Mesodermal cell (in vitro differentiated cells): ENCODE measurements around the gene ILKAP.

Experiments
- H3K27ac ChIP-seq: 2 replicates; pipeline ENCODE4 v1.7.0; 2013; ENCODE audit warnings: mild to moderate bottlenecking, low read depth, low read length, moderate library complexity; ENCODE audit not compliant: severe bottlenecking
- H3K36me3 ChIP-seq: 2 replicates; pipeline ENCODE4 v1.7.1; 2013; ENCODE audit warnings: mild to moderate bottlenecking, low read length, moderate library complexity; ENCODE audit not compliant: control insufficient read depth, insufficient read depth
- H3K4me1 ChIP-seq: one replicate; pipeline ENCODE4 v1.7.1; 2013; ENCODE audit warnings: mild to moderate bottlenecking, low read length; ENCODE audit not compliant: insufficient read depth, control insufficient read depth, poor library complexity, severe bottlenecking
- H3K4me3 ChIP-seq: 2 replicates; pipeline ENCODE4 v1.7.0; 2013; ENCODE audit warnings: low read length, control low read depth, mild to moderate bottlenecking; ENCODE audit not compliant: insufficient read depth, poor library complexity, severe bottlenecking; ENCODE audit errors: extremely low read depth
- H3K9me3 ChIP-seq: 2 replicates; pipeline ENCODE4 v1.7.1; 2013; ENCODE audit warnings: mild to moderate bottlenecking, low read length, moderate library complexity; ENCODE audit not compliant: control insufficient read depth
- WGBS, 2 experiments: methylation state at CpG; one replicate each; pipeline ENCODE4 v1.1.5; 2013; ENCODE audit warnings: missing lambda C conversion rate in 2 of 2; ENCODE audit not compliant: insufficient coverage in 2 of 2; 5-methylcytosine and 5-hydroxymethylcytosine counted together

The ILKAP gene

DNA sequence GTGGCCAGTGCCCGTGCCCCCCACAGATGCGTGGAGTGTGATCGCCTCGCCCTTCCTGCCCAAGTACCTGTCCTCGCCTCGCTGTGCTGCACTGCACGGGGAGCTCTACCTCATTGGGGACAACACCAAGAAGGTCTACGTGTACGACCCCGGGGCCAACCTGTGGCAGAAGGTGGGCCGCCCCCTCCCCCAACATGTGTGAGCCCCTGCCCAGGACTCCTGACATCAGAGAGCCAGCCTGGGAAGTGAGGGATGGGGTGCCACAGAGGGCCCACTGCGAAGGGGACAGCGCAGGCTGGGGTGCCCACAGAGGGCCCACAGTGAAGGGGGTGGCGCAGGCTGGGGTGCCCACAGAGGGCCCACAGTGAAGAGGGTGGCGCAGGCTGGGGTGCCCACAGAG, 54.5 kb downstream of the ILKAP start:
- peaks cover 6% of the 10 kb centered on the region for H3K4me1 ChIP-seq
- no peaks in the 10 kb centered on the region for H3K9me3 ChIP-seq
- no peak overlapping the region for H3K27ac ChIP-seq
- H3K36me3 ChIP-seq, result no peaks in the 10 kb centered on the region
- WGBS, 2 experiments, result 91 to 100% methylated on average over 4 to 12 of the region's 15 CpGs
- no peak overlapping the region for H3K4me3 ChIP-seq

DNA sequence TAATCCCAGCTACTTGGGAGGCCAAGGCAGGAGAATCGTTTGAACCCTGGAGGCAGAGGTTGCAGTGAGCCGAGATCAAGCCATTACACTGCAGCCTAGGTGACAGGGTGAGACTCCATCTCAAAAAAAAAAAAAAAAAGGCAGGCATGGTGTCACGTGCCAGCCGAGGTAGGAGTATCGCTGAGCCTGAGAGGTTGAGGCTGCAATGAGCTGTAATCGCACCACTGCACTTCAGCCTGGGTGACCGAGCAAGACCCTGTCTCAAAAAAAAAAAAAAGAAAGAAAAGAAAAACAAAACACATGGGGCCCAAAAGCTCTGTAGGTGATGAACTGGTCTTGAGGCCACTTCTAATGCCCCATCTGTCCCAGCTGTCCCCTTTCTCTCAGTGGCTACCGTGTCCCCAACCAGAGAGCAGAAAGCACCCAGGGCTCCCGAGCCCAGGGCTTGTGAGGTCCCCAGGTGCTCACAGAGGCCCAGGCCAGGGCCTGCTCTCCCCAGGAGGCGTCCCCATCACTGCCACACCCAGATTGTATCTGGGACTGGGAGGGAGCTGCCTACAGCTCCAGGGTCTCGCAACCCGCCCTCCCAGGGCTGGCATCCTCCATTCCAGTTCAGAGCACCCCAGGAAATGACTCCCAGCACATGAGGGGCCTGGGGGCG, 56.5 kb downstream of the ILKAP start:
- WGBS, 2 experiments, result 91 to 92% methylated on average over 10 to 12 of the region's 13 CpGs
- Histone ChIP-seq H3K9me3 (no peaks in the 10 kb centered on the region), H3K4me1 (peaks cover 20% of the 10 kb centered on the region), H3K36me3 (no peaks in the 10 kb centered on the region), H3K27ac (no peak overlapping the region), H3K4me3 (no peak overlapping the region)

DNA sequence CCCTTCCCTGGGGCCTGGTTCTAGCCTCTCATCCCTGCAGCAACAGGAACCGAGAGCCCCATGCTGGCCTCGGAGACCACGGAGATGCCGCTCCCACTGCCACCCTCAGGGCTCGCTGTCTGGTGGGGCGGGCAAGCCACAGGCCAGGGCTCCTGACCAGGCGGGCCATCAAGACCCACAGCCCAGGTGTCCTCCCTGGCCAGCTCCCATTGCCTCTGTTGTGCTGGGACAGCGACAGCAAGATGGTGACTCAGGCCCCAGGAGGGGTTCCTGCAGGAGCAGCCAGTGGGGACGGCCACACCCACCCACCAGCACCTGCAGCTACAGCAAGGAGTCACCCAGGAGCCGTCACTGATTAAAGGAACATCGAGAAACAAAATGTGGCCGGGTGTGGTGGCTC, 57.6 kb downstream of the ILKAP start:
- H3K4me3 ChIP-seq, result no peak overlapping the region
- 85 to 97% methylated on average over 11 of the region's 12 CpGs for WGBS, 2 experiments
- peaks cover 23% of the 10 kb centered on the region for H3K4me1 ChIP-seq
- H3K9me3 ChIP-seq, result no peaks in the 10 kb centered on the region
- H3K27ac ChIP-seq, result no peak overlapping the region
- H3K36me3 ChIP-seq, result no peaks in the 10 kb centered on the region

DNA sequence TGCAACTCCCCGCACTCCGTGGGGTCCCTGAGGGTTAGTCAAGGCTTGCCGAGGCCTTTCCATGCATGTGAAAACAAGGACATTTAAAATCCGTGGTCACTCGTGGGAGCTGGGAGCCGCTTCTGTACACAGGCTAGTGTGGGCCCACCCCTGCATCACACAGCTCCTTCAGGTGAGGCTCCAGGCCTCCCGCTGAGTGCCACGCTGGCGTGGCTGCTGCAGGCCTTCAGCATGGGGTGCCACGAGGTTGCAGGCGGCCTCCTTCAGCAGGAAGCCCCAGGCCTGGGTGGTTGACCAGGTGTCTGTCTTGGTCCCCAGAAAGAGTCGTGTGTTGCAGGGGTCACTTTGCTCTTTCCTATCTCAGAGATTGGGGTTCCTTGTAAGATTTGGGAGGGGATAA, 58.4 kb downstream of the ILKAP start:
- Histone ChIP-seq H3K4me3 (no peak overlapping the region), H3K36me3 (no peaks in the 10 kb centered on the region), H3K27ac (no peak overlapping the region), H3K4me1 (peaks cover 23% of the 10 kb centered on the region), H3K9me3 (no peaks in the 10 kb centered on the region)
- WGBS, 2 experiments, result 89 to 98% methylated on average over 7 to 12 of the region's 12 CpGs

DNA sequence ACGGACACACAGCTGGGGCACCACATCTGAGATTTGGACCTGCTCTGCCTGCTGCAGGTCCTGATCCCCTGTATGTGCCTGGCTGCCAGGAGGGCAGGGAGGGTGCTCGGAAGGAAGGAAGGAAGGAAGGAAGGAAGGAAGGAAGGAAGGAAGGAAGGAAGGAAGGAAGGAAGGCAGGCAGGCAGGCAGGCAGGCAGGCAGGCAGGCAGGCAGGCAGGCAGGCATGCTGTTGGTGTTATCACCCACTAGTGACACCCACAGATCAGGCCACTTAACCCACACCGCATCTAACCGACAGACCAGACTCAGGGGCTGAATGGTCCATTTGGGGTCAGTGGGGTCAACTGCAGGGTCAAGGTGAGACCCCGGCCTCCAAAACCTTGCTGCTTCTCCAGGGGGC, 59.2 kb downstream of the ILKAP start:
- H3K36me3 ChIP-seq, result no peaks in the 10 kb centered on the region
- H3K4me1 ChIP-seq, result peaks cover 23% of the 10 kb centered on the region
- H3K27ac ChIP-seq, result no peak overlapping the region
- WGBS, 2 experiments, result 100% methylated on average over 1 to 2 of the region's 5 CpGs
- H3K4me3 ChIP-seq, result no peak overlapping the region
- no peaks in the 10 kb centered on the region for H3K9me3 ChIP-seq

DNA sequence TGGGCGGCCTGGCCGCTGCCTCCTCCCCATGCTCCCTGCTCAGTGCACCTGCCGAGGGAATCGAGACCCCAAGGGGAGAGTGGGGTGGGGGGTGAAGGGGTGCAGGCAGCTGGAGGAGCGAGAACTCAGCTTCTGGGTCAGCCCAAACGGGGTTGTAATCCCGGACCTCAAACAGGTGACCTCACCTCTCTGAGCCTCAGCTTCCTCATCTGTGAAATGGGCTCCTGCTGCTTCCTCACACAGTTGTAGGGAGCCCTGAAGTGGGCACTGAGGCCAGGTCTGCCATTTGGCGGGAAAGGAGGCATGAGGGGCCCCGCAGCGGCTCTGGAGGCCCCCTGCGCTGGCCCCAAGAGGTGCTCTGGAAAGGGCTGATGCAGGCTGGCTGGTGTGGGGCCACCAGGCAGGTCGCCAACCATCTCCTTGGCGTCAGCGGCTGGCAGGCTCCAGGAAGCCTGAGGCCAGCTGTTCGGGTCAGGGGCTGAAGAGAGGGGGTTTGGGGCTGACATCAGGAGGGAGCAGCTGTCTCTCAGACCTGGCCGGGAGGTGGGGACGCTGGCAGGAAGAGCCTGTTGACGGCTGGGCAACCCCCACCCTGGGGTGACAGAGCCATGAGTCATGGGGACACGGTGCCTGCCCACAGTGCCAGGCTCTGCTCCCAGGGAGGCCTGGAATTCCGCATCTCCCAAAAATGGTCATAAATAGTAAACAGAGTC, 60.1 kb downstream of the ILKAP start:
- Histone ChIP-seq H3K4me1 (peaks cover 32% of the 10 kb centered on the region), H3K27ac (no peak overlapping the region), H3K9me3 (no peaks in the 10 kb centered on the region), H3K36me3 (no peaks in the 10 kb centered on the region), H3K4me3 (no peak overlapping the region)
- WGBS, 2 experiments, result 85 to 93% methylated on average over 16 of the region's 20 CpGs

DNA sequence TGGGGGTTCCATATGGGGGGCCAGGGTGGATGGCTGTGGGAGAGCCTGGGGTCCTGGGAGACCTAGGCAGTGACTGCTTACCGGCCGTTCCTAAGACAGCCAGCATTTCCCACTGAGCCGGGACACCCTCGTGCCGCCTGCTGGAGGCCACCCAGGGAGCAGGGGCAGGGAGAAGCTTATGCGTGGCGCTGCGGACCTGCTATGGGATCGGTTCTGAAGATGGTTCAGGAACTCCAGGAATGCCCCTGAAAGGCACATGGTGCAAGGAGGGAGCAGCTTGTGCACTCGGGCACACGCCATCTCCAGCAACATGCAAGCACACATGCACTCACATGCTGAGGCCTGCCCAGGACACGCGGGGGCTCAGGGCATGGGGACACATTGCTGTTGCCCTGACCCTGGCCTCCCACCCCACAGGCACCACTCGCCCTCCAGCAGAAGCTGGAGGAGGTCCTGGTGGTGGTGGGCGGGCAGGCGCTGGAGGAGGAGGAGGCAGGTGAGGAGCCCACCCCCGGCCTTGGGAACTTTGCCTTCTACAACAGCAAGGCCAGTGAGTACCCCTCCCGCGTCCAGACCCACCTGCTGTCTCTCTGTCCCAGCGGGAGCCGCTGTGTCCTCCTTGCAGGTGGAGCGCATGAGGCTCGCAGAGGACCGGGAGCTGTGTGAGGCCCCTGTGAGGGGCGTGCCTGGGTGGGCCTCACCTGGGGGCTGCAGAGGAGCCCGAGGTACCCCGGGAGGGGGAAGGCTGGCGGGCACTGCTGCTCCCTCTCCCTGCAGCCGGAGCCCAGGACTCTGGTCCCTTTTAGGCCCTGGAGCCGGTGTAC, 60.9 kb downstream of the ILKAP start:
- 87 to 91% methylated on average over 17 to 28 of the region's 30 CpGs for WGBS, 2 experiments
- H3K4me1 ChIP-seq, result peaks cover 35% of the 10 kb centered on the region
- H3K27ac ChIP-seq, result no peak overlapping the region
- H3K9me3 ChIP-seq, result no peaks in the 10 kb centered on the region
- no peak overlapping the region for H3K4me3 ChIP-seq
- no peaks in the 10 kb centered on the region for H3K36me3 ChIP-seq

DNA sequence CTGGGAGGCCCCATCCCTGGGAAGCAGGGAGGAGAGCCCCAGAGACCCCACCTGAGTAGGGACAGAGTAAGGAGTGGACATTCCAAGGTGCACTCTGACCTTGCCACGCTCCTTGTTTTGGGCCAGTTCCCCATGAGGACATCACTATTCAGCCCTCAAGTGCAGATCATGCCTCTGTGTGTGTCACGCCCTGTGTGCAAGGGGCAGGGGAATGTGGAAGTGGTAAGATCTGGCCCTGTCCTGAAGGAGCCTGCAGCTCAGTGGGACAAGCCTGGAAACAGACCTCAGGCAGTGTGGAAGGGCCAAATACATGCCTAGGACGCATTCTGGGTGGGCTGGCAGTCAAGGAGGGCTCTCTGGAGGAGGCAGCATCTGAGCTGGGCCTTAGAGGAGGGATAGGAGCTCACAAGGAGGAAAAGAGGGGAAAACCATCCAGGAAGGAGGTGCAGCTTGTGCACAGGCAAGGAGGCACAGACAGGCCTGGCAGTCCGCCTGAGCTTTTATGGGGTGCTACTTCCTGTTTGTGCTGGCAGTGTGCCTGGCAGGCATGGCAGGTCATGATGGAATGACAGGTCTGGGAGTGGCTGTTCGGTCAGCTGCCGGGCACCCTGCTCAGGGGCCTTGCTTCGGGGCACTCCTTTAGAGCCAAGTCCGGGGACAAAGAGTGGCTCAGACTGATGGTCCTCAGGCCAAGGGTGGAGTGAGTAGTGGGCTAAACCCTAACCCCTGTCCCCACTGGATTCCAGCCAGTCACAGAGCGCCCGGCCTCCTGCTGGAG, 61.8 kb downstream of the ILKAP start:
- Histone ChIP-seq H3K27ac (no peak overlapping the region), H3K4me1 (peaks cover 35% of the 10 kb centered on the region), H3K9me3 (no peaks in the 10 kb centered on the region), H3K36me3 (no peaks in the 10 kb centered on the region), H3K4me3 (no peak overlapping the region)
- WGBS, 2 experiments, result 90 to 95% methylated on average over 7 to 10 of the region's 10 CpGs

DNA sequence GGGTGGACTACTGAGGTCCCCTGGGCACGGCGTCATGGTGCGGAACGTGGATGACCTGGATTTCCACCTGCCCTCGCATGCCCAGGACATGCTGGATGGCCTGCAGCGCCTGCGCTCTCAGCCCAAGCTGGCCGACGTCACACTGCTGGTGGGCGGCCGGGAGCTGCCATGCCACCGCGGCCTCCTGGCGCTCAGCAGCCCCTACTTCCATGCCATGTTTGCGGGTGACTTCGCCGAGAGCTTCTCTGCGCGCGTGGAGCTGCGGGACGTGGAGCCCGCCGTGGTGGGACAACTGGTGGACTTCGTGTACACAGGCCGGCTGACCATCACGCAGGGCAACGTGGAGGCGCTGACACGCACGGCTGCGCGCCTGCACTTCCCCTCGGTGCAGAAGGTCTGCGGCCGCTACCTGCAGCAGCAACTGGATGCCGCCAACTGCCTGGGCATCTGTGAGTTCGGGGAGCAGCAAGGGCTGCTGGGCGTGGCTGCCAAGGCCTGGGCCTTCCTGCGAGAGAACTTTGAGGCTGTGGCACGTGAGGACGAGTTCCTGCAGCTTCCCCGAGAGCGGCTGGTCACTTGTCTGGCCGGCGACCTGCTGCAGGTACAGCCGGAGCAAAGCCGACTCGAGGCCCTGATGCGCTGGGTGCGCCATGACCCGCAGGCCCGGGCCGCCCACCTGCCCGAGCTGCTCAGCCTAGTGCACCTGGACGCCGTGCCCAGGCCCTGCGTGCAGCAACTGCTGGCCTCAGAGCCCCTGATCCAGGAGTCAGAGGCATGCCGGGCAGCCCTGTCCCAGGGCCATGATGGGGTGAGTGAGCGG, 62.6 kb downstream of the ILKAP start:
- no peak overlapping the region for H3K4me3 ChIP-seq
- 93 to 94% methylated on average over 59 to 60 of the region's 60 CpGs for WGBS, 2 experiments
- H3K4me1 ChIP-seq, result peaks cover 35% of the 10 kb centered on the region
- H3K9me3 ChIP-seq, result no peaks in the 10 kb centered on the region
- H3K27ac ChIP-seq, result no peak overlapping the region
- no peaks in the 10 kb centered on the region for H3K36me3 ChIP-seq

DNA sequence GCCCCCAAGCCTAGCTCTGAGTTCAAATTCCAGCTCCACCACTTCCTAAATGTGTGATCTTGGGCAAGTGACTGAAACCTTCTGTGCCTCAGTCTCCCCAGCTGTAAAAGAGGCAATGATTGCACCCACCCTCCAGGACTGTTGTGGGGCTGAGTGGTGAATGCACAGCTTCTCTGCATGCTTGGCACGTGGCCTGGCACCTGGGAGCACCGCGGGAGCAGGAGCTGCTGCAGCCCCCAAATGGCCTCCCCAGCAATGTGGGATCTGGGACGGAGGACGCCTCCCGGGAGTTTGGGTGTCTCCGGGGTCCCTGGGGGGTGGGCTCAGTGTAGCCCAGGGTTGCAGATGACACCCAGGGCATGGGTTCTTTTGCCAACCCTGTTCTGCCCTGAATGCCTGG, 63.5 kb downstream of the ILKAP start:
- 85 to 100% methylated on average over 6 to 7 of the region's 7 CpGs for WGBS, 2 experiments
- Histone ChIP-seq H3K27ac (no peak overlapping the region), H3K4me1 (peaks cover 35% of the 10 kb centered on the region), H3K9me3 (no peaks in the 10 kb centered on the region), H3K36me3 (no peaks in the 10 kb centered on the region), H3K4me3 (no peak overlapping the region)
